ENCODE measurements around the gene PCDH7. TPM values are rescaled to one million over a fixed set of nuclear protein-coding genes. Genes with fewer than 3 reads are reported as not detected.

Gene PCDH7
- total and polyA plus RNA-seq, 2 experiments from 2014 or later, result 2.4 to 10.8 TPM

- Mint-ChIP-seq H3K4me1 (peaks cover 30% of the 10 kb centered on the region), H3K27ac (no peak overlapping the region), H3K27me3 (ENCODE audit: insufficient read depth, low read depth, poor library complexity) (no peaks in the 10 kb centered on the region), H3K9me3 (no peaks in the 10 kb centered on the region), H3K36me3 (ENCODE audit: low read depth) (no peaks in the 10 kb centered on the region), H3K4me3 (no peak overlapping the region)
- no peaks in the 10 kb centered on the region for H3K79me2 ChIP-seq (replicated peaks; ENCODE audit: insufficient read depth)
- no peak for ATAC-seq
- no peak overlapping the region for H3K4me2 ChIP-seq
- no peak for DNase-seq (ENCODE audit: low spot score)
- H3K27ac ChIP-seq (ENCODE audit: low read depth), result no peak overlapping the region
- no peak for TF ChIP-seq CREB1 (CRISPR knock-in tag; IDR thresholded peaks at IDR 0.05; ENCODE audit: low read depth)
- TF ChIP-seq ZNF114 (CRISPR knock-in tag; IDR thresholded peaks at IDR 0.05), result no peak
- no peak for TF ChIP-seq ZNF462 (CRISPR knock-in tag; IDR thresholded peaks at IDR 0.05)
- TF ChIP-seq NANOG (IDR thresholded peaks at IDR 0.05; ENCODE audit: borderline replicate concordance), result no peak
- TF ChIP-seq EZH2phosphoT487 (IDR thresholded peaks at IDR 0.05; ENCODE audit: unreplicated experiment), result no peak
- TF ChIP-seq POLR2AphosphoS5 (IDR thresholded peaks at IDR 0.05; ENCODE audit: low read depth), result no peak
- H3K4me3 ChIP-seq, result no peak overlapping the region
- no peaks in the 10 kb centered on the region for H3K4me1 ChIP-seq (ENCODE audit: insufficient read depth)
- H3K36me3 ChIP-seq (ENCODE audit: insufficient read depth), result no peaks in the 10 kb centered on the region
- H3K27me3 ChIP-seq (ENCODE audit: insufficient read depth), result no peaks in the 10 kb centered on the region
- H3F3A ChIP-seq (replicated peaks; ENCODE audit: low read depth), result no peaks in the 10 kb centered on the region
- no peaks in the 10 kb centered on the region for H4K20me1 ChIP-seq (replicated peaks; ENCODE audit: insufficient read depth)
- H2AFZ ChIP-seq, result no peak overlapping the region
- H3K9me2 ChIP-seq (ENCODE audit: insufficient read depth), result 0 out of 2 replicates have a peak, but pooled peaks cover 3% of the 10 kb centered on the region
Observed at GRCh38 chr4:30768277-30768676, 48.1 kb downstream of the PCDH7 start.

- Histone ChIP-seq H4K20me1 (replicated peaks; ENCODE audit: insufficient read depth) (no peaks in the 10 kb centered on the region), H3K36me3 (ENCODE audit: insufficient read depth) (no peaks in the 10 kb centered on the region), H3F3A (replicated peaks; ENCODE audit: low read depth) (no peaks in the 10 kb centered on the region), H3K27ac (ENCODE audit: low read depth) (no peak overlapping the region), H3K27me3 (ENCODE audit: insufficient read depth) (no peaks in the 10 kb centered on the region), H3K79me2 (replicated peaks; ENCODE audit: insufficient read depth) (no peaks in the 10 kb centered on the region), H3K4me1 (ENCODE audit: insufficient read depth) (no peaks in the 10 kb centered on the region), H3K9me2 (ENCODE audit: insufficient read depth) (0 out of 2 replicates have a peak, but pooled peaks cover 3% of the 10 kb centered on the region), H3K4me2 (no peak overlapping the region), H2AFZ (no peak overlapping the region), H3K4me3 (no peak overlapping the region)
- DNase-seq (ENCODE audit: low spot score), result peak; percentile 10
- no peaks in the 10 kb centered on the region for H3K36me3 Mint-ChIP-seq (ENCODE audit: low read depth)
- H3K9me3 Mint-ChIP-seq, result no peaks in the 10 kb centered on the region
- ATAC-seq, result peak; percentile 82
- H3K4me1 Mint-ChIP-seq, result peaks cover 30% of the 10 kb centered on the region
- H3K27ac Mint-ChIP-seq, result no peak overlapping the region; the same call in 1 of the 2 replicates
- no peaks in the 10 kb centered on the region for H3K27me3 Mint-ChIP-seq (ENCODE audit: insufficient read depth, low read depth, poor library complexity)
- H3K4me3 Mint-ChIP-seq, result no peak overlapping the region
- TF ChIP-seq CREB1 (CRISPR knock-in tag; IDR thresholded peaks at IDR 0.05; ENCODE audit: low read depth), result no peak
- no peak for TF ChIP-seq ZNF114 (CRISPR knock-in tag; IDR thresholded peaks at IDR 0.05)
- no peak for TF ChIP-seq ZNF462 (CRISPR knock-in tag; IDR thresholded peaks at IDR 0.05)
Observed at GRCh38 chr4:30769093-30769492, 48.9 kb downstream of the PCDH7 start.
